ENCODE measurements around the gene MEX3A.
A peak's percentile ranks its signal among the peaks of the same experiment; 100 is the strongest.
"Not testable (repeated sequence)": the region's sequence is repeated elsewhere in the genome, so short reads cannot be mapped to it uniquely, and the experiment has no call there.

The MEX3A gene, protein sequence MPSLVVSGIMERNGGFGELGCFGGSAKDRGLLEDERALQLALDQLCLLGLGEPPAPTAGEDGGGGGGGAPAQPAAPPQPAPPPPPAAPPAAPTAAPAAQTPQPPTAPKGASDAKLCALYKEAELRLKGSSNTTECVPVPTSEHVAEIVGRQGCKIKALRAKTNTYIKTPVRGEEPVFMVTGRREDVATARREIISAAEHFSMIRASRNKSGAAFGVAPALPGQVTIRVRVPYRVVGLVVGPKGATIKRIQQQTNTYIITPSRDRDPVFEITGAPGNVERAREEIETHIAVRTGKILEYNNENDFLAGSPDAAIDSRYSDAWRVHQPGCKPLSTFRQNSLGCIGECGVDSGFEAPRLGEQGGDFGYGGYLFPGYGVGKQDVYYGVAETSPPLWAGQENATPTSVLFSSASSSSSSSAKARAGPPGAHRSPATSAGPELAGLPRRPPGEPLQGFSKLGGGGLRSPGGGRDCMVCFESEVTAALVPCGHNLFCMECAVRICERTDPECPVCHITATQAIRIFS

DNA sequence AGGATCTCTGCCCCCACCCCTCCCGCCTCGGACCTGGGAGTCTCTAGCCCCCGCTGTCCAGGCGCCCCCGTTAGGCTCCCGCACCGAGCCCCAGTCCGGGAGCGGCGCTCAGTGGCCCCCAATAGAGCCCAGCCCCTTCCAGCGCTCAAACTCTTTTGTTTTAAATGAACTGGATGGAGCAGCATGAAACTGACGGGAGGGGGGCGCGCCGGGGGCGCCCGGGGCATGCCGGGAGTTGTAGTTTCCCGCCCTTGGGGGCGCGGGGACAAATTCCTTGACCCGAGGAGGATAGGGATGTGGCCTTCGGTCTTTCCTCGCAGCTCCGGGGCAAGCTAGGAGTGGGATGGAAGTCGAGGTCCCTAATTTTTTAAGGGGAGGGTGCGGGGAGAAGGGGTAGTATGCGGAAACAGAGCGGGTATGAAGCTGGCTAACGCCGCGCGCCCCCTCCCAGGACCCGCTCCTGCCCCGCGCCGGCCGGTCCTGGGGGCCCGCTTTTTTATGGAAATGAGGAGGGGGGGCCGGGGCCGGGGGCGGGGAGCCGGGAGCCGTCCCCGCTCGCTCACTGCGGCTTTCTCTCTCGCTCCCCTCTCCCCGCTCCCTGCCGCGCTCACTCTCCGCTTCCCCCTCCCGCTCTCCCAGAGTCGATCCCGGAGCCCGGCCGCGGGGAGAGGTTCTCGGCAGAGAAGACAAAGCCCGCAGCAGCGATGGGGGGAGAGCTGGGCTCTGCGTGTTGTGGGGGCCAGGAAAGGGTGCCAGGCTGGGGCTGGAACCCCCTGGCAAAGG lies at the start of gene MEX3A:
TSS of gene MEX3A (minus strand) at position 157 of the 783 bp plus-strand sequence. CDS start 467 bp downstream, outside the sequence.
- DNase-seq (ENCODE audit: low read depth), result peak; percentile 32

DNA sequence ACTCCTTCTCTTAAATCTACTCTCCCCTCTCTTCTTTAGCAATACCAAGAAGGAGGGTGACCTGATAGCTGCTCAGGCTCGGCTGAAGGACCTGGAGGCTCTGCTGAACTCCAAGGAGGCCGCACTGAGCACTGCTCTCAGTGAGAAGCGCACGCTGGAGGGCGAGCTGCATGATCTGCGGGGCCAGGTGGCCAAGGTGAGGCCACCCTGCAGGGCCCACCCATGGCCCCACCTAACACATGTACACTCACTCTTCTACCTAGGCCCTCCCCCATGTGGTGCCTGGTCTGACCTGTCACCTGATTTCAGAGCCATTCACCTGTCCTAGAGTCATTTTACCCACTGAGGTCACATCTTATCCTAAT lies 48.3 kb upstream of the MEX3A start:
- DNase-seq (ENCODE audit: low read depth), result no peak

DNA sequence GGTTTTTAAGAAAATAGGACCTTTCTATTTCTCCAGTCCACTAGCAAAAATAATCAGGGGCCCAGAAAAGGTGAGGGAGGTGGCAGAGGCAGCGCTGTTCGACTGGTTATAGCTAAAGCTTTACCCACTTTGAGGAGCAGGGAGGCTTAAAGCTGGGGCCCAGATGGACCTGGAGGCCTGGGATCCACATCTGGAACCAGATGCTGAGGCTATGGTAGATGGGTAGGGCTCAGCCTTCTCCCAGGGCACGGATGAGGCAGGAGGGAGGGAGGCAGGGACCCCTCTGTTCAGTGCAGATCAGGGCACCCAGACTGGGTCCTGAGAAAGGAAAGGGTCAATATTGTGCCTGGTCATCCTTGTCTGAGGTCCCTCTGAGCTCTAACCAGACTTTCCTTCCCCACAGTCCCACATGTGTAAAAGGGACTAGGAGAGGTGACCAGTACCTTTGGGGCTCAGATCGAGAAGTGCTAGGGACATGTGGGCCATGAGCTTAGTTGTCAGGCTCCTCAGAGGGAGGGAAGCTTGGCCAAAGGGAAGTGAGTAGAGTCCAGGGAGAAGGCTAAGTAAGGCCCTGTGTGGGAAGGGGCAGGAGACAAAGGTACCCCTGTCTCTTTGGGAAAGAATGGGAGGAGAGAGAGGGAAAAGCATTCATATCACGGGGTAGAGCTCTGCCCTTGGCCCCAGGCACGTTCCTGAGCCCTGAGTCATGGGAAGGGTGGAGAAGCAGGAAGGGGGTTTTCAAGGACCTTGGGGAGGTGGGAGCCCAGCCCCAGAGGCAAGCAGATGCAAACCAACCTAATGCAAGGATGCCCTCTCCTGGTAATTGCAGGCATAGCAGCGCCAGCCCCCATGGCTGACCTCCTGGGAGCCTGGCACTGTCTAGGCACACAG lies 47.7 kb upstream of the MEX3A start:
- peak; percentile 64 for DNase-seq (ENCODE audit: low read depth)

DNA sequence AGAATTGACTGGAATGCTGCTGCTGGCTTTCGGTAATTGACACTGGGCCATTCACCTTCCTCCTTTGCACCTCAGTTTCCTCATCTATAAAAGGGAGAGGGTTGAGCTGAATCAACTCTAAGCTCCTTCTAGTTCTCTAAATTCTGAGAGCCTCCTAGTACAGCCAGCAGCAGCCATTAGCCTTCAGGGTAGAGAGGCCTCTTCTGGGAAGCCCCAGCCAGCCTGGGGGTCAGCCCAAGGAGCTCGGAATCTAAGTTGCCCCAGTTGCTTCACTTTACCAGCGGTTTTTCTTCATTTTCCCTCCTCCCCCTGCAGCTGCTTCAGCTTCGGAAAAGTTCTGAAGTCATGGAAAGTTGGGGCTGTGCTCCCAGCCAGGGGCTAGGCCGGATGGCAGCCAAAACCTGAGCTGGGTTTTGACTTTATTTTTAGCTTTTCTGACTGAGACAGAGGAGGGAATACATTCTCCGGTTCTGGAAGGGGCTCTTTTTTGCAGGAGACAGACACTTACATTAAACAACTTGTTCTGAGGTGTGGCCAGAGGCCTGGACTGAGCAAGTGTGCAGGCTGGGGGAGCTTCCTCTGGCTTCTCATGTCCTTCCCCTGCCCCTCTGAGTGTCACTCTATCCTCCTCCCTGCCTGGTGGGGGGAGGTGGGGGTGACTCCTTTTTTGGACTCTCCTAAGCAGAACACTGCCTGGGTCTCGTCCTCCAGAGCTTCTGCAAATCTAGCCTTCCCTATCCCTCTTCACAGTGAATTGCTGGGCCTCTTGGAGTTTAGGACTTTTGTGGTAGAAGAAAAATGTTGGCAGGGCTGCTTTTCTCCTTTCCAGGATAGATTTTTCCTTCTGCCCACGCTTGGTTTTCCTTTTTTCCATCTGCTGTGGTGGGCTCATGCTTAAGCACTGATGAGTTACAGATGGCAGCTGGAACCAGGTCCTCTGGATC lies 46.7 kb upstream of the MEX3A start:
- DNase-seq (ENCODE audit: low read depth), result no peak

DNA sequence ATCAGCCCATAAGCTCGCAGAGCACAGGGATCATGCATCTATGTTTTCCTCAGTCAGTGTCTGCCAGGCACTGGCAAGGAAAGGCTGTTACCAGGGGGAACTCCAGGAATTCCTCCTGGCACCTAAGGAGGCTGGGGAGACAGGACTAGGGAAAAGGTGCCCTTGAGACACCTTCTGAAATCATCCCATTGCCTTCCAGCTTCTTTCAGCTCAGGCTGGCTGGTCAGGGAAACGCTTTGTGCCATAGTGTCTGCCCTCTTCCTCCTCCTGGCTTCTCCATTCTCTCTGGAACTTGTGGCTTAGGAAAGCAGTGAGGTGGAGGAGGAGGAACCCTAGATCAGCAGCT lies 46.0 kb upstream of the MEX3A start:
- DNase-seq (ENCODE audit: low read depth), result no peak

DNA sequence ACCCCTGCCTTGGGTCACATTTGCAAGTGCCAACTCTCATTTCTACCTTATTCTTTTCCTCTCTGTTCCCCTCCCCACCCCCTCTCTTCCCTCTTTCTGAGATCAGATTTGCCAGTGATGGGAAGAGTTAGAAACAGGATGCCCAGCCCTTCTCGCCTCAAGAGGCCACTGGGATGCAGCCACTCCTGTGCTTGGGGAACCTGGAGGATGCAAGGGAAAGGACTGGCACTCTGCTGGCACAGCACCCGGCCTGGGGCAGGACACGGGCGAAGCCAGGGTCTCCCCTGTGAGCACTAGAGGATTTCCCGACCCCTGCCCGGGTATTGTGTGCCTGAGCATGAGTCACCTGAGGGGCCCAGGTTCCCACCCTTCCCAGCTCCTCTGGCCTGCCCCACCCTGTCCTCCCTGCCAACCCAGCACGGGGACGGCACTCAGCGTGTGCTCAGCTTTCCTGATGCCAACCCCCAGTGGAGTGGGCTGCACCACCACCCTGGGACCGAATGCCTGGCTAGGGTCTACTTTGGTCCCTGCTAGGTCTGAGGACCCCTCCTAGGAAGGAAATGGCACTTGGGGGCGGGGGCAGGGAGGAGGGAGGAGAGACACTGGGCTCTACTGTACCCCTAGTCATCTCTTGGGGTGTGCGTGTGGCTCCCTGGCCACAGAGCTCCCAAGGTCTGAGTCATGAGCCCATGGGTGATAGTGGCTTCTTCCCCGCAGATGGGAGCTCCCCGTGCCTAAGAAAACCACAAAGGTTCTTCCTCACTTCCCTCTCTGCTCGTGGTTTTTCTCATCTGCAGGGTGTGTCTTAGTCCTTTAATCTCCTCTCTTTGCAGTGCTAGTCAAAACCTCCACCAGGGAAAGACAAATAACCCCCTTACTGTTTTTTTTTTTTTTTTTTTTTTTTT lies 44.6 kb upstream of the MEX3A start:
- DNase-seq (ENCODE audit: low read depth), result peak; percentile 65

DNA sequence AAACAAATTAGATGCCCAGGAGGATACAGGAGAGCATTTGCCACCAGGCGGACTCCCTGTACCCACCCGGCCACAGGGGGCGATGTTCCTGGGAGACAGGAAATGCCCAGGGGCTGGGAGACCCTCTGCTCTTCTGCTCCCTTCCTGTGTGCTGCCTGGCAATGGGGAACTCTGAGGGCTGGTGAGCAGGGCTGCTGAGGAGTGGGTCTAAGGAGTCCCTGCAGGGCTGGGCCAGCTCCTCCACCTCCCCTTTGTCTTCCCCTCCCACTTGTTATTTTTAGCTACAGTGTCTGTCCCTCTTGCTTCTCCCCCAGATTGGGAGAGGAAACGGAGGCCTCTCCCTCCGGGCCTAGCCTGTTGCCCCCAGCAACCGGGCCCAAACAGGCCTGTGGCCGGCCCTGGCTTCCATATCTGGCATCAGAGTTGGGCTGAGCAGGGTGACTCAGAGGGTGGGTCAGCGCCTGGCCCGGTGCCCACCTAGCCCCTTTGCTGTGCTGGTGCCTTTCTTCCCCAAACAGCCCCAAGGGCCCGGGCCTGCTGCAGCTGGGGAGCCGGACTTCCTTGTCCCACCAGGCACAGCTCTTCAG lies 43.9 kb upstream of the MEX3A start:
- peak; percentile 51 for DNase-seq (ENCODE audit: low read depth)

DNA sequence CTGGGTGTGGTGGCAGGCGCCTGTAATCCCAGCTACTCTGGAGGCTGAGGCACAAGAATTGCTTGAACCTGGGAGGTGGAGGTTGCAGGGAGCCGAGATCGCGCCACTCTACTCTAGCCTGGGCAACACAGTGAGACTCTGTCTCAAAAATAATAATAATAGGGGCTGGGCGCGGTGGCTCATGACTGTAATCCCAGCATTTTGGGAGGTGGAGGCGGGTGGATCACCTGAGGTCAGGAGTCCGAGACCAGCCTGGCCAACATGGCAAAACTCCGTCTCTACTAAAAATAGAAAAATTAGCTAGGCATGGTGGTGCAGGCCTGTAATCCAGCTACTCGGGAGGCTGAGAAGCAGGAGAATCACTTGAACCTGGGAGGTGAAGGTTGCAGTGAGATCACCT lies 43.3 kb upstream of the MEX3A start:
- not testable (repeated sequence) for DNase-seq (ENCODE audit: low read depth)

DNA sequence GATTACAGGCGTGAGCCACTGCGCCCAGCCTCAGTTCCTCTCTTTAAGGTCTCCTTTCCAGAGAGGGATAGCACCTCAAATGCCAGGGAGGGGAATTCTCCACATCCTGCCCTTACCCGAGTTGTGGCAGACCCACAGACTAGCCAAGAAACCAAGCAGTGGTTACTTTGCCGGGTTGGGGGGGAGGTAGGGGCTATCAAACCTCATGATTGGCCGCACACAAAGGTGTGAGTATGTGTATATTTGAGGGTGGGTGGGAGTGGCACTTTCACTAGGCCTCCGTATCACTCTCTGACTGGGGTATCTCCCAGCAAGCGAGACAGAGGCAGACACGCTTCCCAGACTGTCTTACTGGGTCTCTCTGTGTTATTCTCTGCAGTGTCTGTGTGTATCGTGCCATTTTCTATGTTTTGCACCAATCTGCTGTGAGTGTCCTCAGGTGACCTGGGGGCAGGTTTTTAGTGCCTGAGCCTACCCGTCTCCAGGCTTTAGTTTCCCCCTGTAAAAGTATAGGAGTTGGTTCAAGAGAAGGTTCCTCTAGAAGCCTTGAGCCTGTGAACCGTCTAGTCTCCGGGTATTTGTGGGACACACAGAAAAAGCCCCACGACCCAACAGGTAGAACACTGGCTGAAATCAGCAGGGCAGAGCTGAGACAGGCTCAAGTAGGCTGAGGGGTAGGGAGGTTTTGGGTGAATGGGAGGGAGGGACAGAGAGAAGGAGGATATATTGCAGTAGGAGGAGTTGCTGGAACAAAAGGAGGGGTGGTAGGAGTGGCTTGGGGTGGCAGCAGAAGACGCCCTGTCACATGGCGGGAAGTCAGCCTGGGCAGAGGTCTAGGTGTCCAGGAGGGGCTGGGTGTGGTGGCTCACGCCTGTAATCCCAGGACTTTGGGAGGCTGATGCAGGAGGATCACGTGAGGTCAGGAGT lies 42.6 kb upstream of the MEX3A start:
- no peak for DNase-seq (ENCODE audit: low read depth)

DNA sequence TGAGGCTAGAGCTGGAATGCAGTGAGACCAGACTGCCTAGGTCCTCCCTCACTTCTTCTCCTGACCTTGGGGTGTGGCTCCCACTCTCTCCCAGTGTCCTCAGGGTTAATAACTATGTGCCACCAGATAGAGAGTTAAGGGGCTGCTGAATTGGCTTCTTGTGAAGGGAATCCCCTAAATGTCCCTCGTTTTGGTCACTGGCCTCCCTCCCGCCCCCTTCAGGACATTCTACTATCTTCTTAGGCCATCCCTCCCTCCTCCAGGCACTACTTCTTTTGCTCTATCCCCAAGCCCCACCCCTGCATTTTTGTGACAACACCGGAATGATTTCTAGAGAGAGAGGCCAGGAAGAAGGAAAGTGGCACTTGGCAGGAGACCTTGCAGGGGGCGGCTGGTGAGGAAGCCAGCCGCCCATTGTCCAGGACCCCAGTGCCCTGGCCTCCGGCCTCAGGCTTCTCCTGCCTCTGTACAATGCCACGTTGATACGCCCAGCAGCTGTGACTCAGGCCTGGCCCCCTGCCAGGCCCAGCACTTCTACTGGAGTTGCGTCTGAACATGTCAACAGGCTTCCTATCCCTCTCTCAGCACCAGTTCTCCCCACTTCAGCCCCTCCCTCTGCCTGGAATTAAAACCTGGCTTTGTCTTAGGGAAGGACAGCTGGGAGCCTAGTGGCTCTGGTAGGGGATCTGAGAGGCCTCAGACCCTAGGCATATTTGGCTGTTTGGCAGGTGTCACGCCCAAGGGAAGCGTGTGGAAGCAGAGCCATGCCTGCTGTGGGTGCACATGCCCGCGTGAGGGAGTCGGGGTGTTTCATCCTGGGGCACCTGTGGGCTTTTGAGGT lies 41.3 kb upstream of the MEX3A start:
- peak; percentile 55 for DNase-seq (ENCODE audit: low read depth)

DNA sequence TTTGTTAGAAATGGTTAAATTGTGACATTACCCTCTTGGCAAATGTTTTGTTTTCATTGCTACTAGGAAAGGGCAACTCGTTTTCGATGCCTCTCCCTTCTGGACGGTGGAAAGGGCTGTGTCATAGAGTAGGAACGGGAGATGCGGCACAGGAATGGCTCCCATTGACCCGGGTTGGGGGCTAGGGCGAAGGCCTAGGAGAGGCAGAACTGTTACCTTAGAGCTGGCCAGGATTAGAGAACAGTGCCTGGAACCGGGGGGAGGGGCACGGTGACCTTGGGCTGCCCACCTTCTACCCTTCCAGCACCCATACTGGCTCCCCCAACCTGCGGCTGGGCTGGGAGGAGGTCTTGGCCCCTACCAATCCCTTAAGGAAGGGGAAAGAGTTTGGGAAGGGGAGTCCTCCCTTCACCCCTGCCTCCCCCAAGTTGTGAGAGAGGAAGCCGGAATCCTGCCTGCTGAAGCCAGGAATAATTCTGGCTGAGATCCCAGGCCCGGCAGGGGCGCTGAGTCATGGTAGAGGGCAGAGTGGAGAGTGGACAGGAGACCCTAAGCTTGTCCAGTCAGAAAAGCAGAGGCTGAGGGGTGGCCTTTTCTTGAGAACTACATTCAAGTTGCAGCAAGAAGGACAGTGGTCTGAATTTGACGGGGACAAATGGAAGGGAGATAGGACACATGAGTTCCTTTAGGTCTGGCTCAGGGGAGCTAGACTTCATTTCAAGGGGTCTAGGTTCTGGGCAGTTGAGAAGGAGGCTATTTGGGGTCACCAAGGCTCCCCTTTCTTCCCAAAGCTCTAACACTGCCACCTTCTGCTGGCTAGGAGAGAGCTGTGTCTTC lies 40.5 kb upstream of the MEX3A start:
- no peak for DNase-seq (ENCODE audit: low read depth)

DNA sequence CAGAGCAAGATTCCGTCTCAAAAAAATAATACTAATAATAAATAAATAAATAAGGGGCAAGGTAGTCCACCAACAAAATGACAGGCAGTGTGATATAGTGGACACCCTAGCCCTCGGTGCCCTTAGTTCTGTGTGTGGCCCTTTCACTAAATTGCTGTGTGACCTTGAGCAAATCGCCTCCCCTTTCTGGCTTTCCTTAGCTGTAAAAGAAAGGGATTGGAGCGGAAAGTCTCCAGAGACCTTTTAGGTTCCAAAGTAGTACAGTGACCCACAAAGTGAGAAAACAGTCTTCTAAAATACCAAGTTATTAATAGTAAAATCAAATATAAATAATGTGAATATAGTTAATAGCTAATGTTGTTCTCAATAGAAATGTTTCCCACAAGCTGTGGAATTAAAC lies 39.8 kb upstream of the MEX3A start:
- DNase-seq (ENCODE audit: low read depth), result no peak

DNA sequence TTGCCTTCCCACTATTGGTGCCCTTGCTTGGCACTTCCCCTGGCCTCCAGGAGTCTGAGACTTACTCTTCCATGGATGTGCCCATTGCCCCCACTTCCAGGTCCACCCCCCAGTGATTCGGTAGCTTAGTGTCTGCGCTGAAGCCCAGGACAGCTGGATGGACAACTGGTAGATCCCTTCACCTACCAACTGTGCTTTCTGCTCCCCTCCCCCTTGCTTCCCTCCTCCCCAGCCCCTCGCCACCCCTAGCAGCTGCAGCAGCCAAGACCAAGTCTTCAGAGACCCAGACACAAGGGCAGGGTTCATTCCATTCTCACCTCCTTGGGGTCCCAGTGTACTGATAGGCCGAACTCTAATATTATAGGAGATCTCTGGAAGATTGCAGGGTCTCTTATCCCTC lies 39.2 kb upstream of the MEX3A start:
- no peak for DNase-seq (ENCODE audit: low read depth)

DNA sequence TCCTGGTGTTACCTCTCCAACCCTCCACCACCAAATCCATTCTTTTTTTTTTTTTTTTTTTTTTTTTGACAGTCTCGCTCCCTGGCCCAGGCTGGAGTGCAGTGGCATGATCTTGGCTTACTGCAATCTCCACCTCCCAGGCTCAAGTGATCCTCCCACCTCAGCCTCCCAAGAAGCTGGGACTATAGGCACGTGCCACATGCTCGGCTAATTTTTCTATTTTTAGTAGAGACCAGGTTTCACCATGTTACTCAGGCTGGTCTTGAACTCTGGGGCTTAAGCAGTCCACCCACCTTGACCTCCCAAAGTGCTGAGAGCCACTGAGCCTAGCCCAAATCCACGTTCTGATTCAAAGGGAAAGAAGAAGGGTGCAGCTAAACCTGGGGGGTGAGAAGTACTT lies 38.7 kb upstream of the MEX3A start:
- DNase-seq (ENCODE audit: low read depth), result not testable (repeated sequence)

DNA sequence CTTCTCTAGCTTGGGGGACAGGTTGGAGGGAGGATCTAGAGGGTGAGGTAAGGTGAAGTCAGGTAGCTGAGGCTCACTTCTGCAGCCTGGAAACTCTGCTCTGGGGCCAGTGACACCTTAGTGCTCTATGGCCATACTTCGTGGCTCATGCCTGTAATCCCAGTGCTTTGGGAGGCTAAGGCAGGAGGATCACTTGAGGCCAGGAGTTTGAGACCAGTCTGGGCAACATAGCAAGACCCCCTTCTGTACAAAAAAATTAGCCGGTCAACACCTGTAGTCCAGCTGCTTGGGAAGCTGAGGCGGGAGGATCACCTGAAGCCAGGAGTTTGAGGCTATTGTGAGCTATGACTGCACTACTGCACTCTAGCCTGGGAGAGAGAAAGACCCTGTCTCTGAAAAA lies 38.1 kb upstream of the MEX3A start:
- no peak for DNase-seq (ENCODE audit: low read depth)

DNA sequence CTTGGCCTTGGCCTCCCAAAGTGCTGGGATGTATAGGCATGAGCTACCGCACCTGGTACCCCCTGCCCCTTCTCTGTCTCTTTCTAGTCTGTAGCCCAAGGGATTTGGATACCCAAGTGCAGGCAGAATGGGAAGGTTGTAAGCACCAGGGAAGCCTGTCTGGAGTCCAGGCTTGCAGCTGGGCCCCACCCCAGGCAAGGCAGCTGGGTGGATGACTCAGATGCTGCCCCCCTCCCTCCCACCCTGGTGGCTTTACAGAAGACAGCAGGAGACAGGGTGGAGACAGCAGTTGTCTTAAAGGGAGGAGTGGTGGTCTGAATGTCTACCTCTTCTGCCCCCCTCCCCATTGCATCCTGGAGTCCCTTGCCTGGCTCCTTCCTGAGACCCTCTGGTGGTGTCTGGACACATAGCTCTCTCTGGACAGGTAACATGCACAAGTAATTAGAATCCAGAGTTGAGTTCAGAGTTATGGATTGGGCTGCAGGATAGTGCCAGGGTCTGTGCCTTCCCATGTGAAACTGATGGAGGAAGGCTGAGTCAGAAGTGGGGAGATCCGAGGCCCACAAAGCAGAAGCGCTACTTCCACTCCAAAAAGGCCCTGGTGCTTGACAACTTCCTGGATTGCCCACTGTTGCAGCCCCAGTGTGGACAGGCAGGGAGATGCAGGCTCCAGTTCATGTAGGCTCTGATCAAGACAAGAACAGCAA lies 37.4 kb upstream of the MEX3A start:
- DNase-seq (ENCODE audit: low read depth), result no peak
